MCF 10A (cell line): ENCODE results near the gene GPHN. TPM values are rescaled to one million over a fixed set of nuclear protein-coding genes. Genes with fewer than 3 reads are reported as not detected.
A peak's percentile ranks its signal among the peaks of the same experiment; 100 is the strongest.

Experiments
- BruUV-seq: library from RNA; stranded (reverse); fragments of 400-500 nt; replicated peaks from 2 replicates; lab custom pipeline; 2021; lab: Mats Ljungman, UMichigan
- CTCF ChIA-PET: fragments of 300-600 bp; sonication (Branson Sonifier 250); formaldehyde crosslinking; extraction: SDS; loops from one replicate; lab custom pipeline; 2021; ENCODE audit warnings: antibody characterized with exemption, inconsistent platforms; lab: Yijun Ruan, JAX
- POLR2A ChIA-PET: fragments of 300-600, 350-650 bp; sonication (Branson Sonifier 250); formaldehyde crosslinking; extraction: SDS; loops from one replicate; lab custom pipeline; 2020; ENCODE audit warnings: antibody characterized with exemption, inconsistent platforms; lab: Yijun Ruan, JAX
- DNase-seq: peaks from one replicate; pipeline ENCODE4 v3.0.0-alpha.2; 2018; ENCODE audit not compliant: unreplicated experiment
- H3K27ac Mint-ChIP-seq: one replicate; pipeline ENCODE4 v1.8.0; 2022; ENCODE audit warnings: mild to moderate bottlenecking, low read depth, mixed read lengths; ENCODE audit not compliant: unreplicated experiment
- H3K27me3 Mint-ChIP-seq: one replicate; pipeline ENCODE4 v1.8.0; 2022; ENCODE audit warnings: mixed read lengths; ENCODE audit not compliant: insufficient read depth, unreplicated experiment
- H3K36me3 Mint-ChIP-seq: one replicate; pipeline ENCODE4 v1.8.0; 2022; ENCODE audit warnings: mild to moderate bottlenecking, moderate library complexity, mixed read lengths; ENCODE audit not compliant: insufficient read depth, unreplicated experiment
- H3K4me1 Mint-ChIP-seq: one replicate; pipeline ENCODE4 v1.8.0; 2022; ENCODE audit warnings: mixed read lengths; ENCODE audit not compliant: insufficient read depth, unreplicated experiment
- H3K4me3 Mint-ChIP-seq: one replicate; pipeline ENCODE4 v1.8.0; 2022; ENCODE audit warnings: mild to moderate bottlenecking, moderate library complexity, mixed read lengths; ENCODE audit not compliant: unreplicated experiment
- H3K9me3 Mint-ChIP-seq: one replicate; pipeline ENCODE4 v1.8.0; 2022; ENCODE audit warnings: mixed read lengths; ENCODE audit not compliant: unreplicated experiment
- intact Hi-C: fragments of 100-400 bp; cut with micrococcal nuclease; formaldehyde crosslinking; loops from 2 replicates; pipeline ENCODE4 v1.14.1; 2022
- total RNA-seq: library from RNA; stranded (reverse); gene quantifications from 2 replicates; pipeline ENCODE4 v1.2.3, GENCODE V29; 2022
- TF ChIP-seq, protein P1 (sequence below): fragments of 200-600 bp; IDR thresholded peaks from one replicate; pipeline ENCODE4 v1.8.0; 2022; ENCODE audit warnings: antibody characterized with exemption, mild to moderate bottlenecking; ENCODE audit not compliant: unreplicated experiment

Gene GPHN
- total RNA-seq, 1 experiment from 2014 or later, result 26.8 TPM

DNA sequence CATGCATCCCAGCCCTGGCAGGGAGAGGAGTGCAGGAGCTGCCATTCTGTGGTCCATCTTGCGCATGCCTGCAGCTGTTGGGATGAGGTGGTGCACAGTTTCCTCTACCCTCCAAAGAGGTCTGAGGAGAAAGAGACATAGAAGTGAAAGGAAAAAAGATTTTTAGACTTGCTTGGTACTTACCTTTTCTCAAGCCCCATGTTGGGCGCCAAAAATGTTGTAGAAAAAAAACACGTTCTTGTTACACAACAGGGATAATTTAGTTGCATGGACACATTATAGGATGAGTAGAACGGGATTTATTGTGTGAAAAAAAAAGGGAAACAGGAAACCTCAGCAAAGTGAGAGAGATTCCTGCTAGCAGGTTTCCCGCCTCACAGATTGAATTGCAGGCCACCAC is 436.9 kb downstream of the GPHN start:
- DNase-seq, result peak; percentile 40
- no peak overlapping the region for H3K4me3 Mint-ChIP-seq
- ChIA-PET CTCF (no interaction called here), POLR2A (no interaction called here)
- H3K36me3 Mint-ChIP-seq, result peaks cover 39% of the 10 kb centered on the region
- no TSS peak for BruUV-seq
- no peaks in the 10 kb centered on the region for H3K27me3 Mint-ChIP-seq
- peaks cover 9% of the 10 kb centered on the region for H3K9me3 Mint-ChIP-seq
- TF ChIP-seq, protein P1, sequence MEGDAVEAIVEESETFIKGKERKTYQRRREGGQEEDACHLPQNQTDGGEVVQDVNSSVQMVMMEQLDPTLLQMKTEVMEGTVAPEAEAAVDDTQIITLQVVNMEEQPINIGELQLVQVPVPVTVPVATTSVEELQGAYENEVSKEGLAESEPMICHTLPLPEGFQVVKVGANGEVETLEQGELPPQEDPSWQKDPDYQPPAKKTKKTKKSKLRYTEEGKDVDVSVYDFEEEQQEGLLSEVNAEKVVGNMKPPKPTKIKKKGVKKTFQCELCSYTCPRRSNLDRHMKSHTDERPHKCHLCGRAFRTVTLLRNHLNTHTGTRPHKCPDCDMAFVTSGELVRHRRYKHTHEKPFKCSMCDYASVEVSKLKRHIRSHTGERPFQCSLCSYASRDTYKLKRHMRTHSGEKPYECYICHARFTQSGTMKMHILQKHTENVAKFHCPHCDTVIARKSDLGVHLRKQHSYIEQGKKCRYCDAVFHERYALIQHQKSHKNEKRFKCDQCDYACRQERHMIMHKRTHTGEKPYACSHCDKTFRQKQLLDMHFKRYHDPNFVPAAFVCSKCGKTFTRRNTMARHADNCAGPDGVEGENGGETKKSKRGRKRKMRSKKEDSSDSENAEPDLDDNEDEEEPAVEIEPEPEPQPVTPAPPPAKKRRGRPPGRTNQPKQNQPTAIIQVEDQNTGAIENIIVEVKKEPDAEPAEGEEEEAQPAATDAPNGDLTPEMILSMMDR, result no peak
- H3K4me1 Mint-ChIP-seq, result no peaks in the 10 kb centered on the region
- intact Hi-C loops, result no loop called here
- no peak overlapping the region for H3K27ac Mint-ChIP-seq

DNA sequence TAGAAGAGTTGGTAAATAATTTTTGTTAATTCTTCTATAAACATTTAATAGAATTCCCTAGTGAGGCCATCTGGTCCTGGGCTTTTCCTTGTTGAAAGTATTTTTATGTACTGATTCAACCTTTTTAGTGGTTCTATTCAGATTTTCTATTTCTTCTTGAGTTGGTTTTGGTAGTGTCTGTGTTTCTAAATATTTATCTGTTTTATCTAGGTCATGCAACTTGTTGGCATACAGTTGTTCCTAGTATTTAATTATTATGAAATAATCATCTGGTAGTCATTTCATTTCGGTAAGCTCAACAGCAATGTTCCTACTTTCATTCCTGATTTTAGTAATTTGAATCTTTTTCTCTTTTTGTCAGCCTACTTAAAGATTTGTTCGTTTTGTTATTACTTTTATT is 447.2 kb downstream of the GPHN start:
- no peak overlapping the region for H3K4me3 Mint-ChIP-seq
- H3K9me3 Mint-ChIP-seq, result peaks cover 22% of the 10 kb centered on the region
- H3K27me3 Mint-ChIP-seq, result no peaks in the 10 kb centered on the region
- intact Hi-C loops, result no loop called here
- TF ChIP-seq, protein P1, result no peak
- POLR2A ChIA-PET, result no interaction called here
- no peak for DNase-seq
- peaks cover 28% of the 10 kb centered on the region for H3K36me3 Mint-ChIP-seq
- CTCF ChIA-PET, result interaction anchor here (0.6 kb wide), 1 partner anchor 31 kb away, joined by 3 read pairs; no protein-coding TSS in a partner anchor
- BruUV-seq, result no TSS peak
- no peaks in the 10 kb centered on the region for H3K4me1 Mint-ChIP-seq
- H3K27ac Mint-ChIP-seq, result no peak overlapping the region

DNA sequence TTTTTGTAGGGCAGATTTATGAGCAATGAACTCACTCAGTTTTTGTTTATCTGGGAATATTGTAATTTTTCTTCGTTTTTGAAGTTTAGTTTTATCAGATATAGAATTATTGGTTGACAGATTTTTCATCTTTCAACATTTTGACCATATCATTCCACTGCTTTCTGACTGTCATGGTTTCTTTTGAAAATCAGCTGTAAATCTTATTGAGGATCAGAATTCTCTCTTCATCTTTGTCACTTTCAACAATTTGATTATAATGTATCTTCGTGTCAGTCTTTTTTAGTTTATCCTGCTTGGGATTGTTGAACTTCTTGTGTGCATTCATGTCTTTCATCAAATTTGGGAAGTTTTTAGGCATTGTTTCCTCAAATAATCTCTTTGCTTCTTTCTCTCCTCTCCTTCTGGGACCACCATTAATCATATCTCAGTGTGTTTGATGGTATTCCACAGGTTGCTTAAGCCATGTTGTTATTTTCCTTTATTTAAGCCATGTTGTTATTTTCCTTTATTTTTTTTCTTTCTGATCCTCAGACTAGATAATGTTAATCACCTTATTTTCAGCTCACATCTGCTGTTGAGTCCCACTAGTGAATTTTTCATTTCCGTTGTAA is 451.6 kb downstream of the GPHN start:
- Mint-ChIP-seq H3K4me1 (no peaks in the 10 kb centered on the region), H3K27ac (no peak overlapping the region), H3K27me3 (no peaks in the 10 kb centered on the region), H3K4me3 (no peak overlapping the region), H3K9me3 (peaks cover 33% of the 10 kb centered on the region), H3K36me3 (peaks cover 9% of the 10 kb centered on the region)
- DNase-seq, result no peak
- no TSS peak for BruUV-seq
- POLR2A ChIA-PET, result interaction anchor here (0.6 kb wide), 2 partner anchors 27 to 172 kb away, joined by 3 read pairs; no protein-coding TSS in a partner anchor
- CTCF ChIA-PET, result interaction anchor here (0.8 to 1.1 kb wide), 2 partner anchors 12 to 326 kb away, joined by 3 read pairs; no protein-coding TSS in a partner anchor
- intact Hi-C loops, result no loop called here
- TF ChIP-seq, protein P1, result no peak

DNA sequence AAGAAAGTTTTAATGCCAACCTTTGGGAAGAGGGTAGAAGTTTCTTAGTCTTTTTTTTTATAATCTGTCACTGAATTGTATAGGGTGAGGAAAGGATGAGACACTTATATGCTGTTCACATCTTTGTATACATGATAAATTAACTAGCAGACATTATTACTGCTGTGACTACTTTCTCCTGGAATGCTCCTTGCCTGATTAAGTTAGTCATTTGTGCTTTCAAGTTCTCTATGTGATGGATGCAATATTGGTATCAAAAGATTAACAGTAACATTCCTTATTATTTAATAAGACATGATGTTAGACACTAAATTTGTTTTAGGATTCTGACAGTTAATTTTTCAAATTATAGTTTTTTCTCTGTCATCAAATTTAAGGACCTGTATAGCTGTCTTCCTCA is 457.9 kb downstream of the GPHN start:
- intact Hi-C loops, result no loop called here
- ChIA-PET POLR2A (interaction anchor here (0.7 to 1.1 kb wide), 2 partner anchors 9 to 343 kb away, joined by 3 to 4 read pairs; no protein-coding TSS in a partner anchor), CTCF (no interaction called here)
- Mint-ChIP-seq H3K4me3 (no peak overlapping the region), H3K27me3 (no peaks in the 10 kb centered on the region), H3K9me3 (peaks cover 11% of the 10 kb centered on the region), H3K36me3 (no peaks in the 10 kb centered on the region), H3K4me1 (no peaks in the 10 kb centered on the region), H3K27ac (no peak overlapping the region)
- BruUV-seq, result no TSS peak
- TF ChIP-seq, protein P1, result no peak
- no peak for DNase-seq
